GM19240 (cell line): ENCODE results near the gene RNASET2.
"Not testable (repeated sequence)": the region's sequence is repeated elsewhere in the genome, so short reads cannot be mapped to it uniquely, and the experiment has no call there.

Experiments
- DNase-seq: peaks from one replicate; pipeline ENCODE4 v3.0.0; 2011; ENCODE audit warnings: low spot score; ENCODE audit not compliant: insufficient read length

The RNASET2 gene

GRCh38 chr6:166903500-166903899 lies 52.9 kb downstream of the RNASET2 start:
- no peak for DNase-seq

DNA sequence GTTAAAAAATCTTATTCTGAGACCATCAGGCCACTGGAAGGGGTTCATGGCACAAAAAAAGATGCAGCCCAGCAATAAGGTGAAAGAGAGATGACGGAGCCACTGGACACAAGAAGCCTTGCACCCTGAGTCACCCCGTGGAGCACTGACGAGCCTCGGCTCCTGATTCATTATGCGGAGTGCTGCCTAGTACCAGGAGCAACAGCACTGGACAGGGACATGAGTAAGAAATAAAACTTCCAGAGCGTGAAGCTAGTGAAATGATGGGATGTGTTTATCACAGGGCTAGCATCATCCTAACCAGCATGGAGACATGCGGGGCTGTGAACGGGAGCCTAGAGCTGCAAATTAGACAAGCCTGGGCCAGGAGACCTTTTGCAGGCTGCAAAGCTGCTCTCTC lies 53.3 kb downstream of the RNASET2 start:
- DNase-seq, result no peak

- DNase-seq, result no peak
Measured at GRCh38 chr6:166902211-166902755, 54.1 kb downstream of the RNASET2 start.

DNA sequence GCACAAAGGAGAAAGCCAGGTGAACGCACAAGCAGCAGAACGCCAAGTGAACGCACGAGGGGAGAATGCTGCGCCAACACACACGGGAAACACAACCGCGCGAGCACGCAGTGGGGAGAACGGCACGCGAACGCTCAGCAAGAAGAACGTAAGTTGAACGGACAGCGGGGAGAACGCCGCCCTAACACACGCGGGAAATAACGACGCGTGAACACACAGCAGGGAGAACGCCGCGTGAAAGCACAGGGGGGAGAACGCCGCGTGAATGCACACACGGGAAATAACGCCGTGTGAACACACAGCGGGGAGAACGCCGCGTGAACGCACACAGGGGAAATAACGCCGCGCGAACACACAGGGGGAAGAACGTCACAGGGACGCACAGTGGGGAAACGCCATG lies 54.7 kb downstream of the RNASET2 start:
- no peak for DNase-seq

- no peak for DNase-seq
Measured at GRCh38 chr6:166900956-166901607, 55.3 kb downstream of the RNASET2 start.

DNA sequence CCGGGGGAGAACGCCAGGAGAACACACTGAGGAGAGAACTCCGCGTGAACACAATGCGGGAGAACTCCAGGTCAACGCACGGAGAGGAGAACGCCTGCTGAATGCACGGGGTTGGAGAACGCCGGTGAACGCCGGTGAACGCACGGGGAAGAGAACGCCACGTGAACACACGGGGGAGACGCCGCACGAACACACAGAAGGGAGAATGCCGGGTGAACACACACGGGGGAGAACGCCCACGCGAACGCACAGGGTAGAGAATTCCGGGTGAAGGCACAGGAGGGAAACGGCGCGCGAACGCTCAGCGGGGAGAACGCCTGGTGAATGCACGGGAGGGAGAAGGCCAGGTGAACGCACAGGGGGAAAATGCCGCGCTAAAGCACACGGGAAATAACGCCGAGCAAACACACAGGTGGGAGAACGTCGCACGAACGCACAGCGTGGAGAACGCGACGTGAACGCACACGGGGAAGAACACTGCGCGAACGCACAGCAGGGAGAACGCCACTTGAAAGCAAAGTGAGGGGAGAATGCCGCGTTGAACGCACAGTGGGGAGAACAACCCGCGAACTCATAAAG lies 56.1 kb downstream of the RNASET2 start:
- no peak for DNase-seq

DNA sequence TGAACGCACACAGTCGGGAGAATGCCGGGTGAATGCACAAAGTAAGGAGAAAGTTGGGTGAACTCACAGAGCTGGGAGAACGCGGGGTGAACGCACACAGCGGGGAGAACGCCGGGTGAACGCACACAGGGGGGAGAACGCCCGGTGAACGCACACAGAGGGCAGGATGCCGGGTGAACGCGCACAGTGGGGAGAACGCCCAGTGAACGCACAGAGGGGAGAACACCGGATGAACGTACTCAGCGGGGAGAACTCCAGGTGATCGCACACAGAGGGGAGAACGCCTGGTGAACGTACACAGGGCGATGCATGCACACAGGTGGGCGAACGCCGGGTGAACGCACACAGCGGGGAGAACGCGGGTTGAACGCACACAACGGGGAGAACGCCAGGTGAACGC lies 57.4 kb downstream of the RNASET2 start:
- DNase-seq, result no peak

GRCh38 chr6:166894614-166895013 lies 61.7 kb downstream of the RNASET2 start:
- not testable (repeated sequence) for DNase-seq

- not testable (repeated sequence) for DNase-seq
Measured at GRCh38 chr6:166892472-166892871, 63.9 kb downstream of the RNASET2 start.

DNA sequence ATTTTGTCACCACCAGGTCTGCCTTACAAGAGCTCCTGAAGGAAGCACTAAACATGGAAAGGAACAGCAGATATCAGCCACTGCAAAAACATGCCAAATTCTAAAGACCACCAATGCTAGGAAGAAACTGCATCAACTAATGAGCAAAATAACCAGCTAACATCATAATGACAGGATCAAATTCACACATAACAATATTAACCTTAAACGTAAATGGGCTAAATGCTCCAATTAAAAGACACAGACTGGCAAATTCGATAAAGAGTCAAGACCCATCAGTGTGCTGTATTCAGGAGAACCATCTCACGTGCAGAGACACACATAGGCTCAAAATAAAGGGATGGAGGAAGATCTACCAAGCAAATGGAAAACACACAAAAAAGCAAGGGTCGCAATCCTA lies 69.6 kb downstream of the RNASET2 start:
- DNase-seq, result not testable (repeated sequence)

DNA sequence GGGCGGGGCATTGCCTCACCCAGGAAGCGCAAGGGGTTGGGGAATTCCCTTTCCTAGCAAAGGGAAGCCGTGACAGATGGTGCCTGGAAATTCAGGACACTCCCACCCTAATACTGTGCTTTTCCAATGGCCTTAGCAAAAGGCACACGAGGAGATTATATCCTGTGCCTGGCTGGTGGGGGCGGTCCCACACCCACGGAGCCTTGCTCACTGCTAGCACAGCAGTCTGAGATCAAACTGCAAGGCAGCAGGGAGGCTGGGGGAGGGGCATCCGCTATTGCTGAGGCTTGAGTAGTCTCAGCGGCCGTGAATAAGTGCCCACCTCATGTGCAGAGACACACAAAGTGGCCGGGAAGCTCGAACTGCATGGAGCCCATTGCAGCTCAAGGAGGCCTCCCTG lies 71.4 kb downstream of the RNASET2 start:
- DNase-seq, result not testable (repeated sequence)

DNA sequence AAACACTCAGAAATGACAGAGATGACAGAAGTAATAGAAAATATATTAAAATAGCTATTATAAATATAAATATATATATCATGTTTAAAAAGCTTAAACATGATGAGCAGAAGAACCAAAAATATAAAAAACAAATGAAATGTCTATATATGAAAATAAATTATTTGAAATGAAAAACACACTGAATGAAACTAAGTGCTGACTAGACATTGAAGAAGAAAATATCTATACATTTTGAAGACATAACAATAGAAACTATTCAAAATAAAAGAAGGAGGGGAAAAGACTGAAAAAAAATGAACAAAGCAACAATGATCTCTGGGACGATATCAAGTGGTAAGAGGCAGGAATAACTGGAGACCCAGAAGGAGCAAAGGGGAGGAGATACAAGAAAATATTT lies 76.8 kb downstream of the RNASET2 start:
- no peak for DNase-seq
